GM06990 (cell line): ENCODE measurements around the gene FN1.

Experiments
- DNase-seq: peaks from one replicate; pipeline ENCODE4 v3.0.0-alpha.2; 2011; ENCODE audit not compliant: insufficient read length; ENCODE audit errors: extremely low read depth
- H3K27me3 ChIP-seq: replicated peaks from 2 replicates; pipeline ENCODE4 v1.6.0; 2011; ENCODE audit warnings: low read length; ENCODE audit not compliant: control insufficient read depth, insufficient read depth
- H3K36me3 ChIP-seq: 2 replicates; pipeline ENCODE4 v1.5.1; 2011; ENCODE audit warnings: low read length; ENCODE audit not compliant: control insufficient read depth, insufficient read depth
- H3K4me3 ChIP-seq: replicated peaks from 2 replicates; pipeline ENCODE4 v1.5.1; 2011; ENCODE audit warnings: low read depth, mild to moderate bottlenecking, control low read depth, low read length
- CTCF ChIP-seq: IDR thresholded peaks from 2 replicates; pipeline ENCODE4 v1.5.1; 2011; ENCODE audit warnings: low read length, control low read depth, mild to moderate bottlenecking, inconsistent platforms; ENCODE audit not compliant: insufficient read depth, poor library complexity, severe bottlenecking

FN1 gene

GRCh38 chr2:215429424-215429823 is 6.4 kb downstream of the FN1 start:
- H3K36me3 ChIP-seq = no peaks in the 10 kb centered on the region
- DNase-seq = no peak
- no peak overlapping the region for H3K4me3 ChIP-seq
- no peak for TF ChIP-seq CTCF
- no peaks in the 10 kb centered on the region for H3K27me3 ChIP-seq

- DNase-seq = no peak
- no peaks in the 10 kb centered on the region; the same call in 1 of the 2 replicates for H3K27me3 ChIP-seq
- H3K36me3 ChIP-seq = no peaks in the 10 kb centered on the region
- no peak for TF ChIP-seq CTCF
- no peak overlapping the region for H3K4me3 ChIP-seq
Measured at GRCh38 chr2:215428060-215428910, 7.6 kb downstream of the FN1 start.

GRCh38 chr2:215427585-215427984 is 8.3 kb downstream of the FN1 start:
- no peak for DNase-seq
- TF ChIP-seq CTCF = no peak
- Histone ChIP-seq H3K4me3 (no peak overlapping the region), H3K27me3 (no peaks in the 10 kb centered on the region; the same call in 1 of the 2 replicates), H3K36me3 (no peaks in the 10 kb centered on the region)

- no peak for DNase-seq
- Histone ChIP-seq H3K4me3 (no peak overlapping the region), H3K36me3 (no peaks in the 10 kb centered on the region), H3K27me3 (no peaks in the 10 kb centered on the region; the same call in 1 of the 2 replicates)
- no peak for TF ChIP-seq CTCF
Measured at GRCh38 chr2:215425021-215425782, 10.7 kb downstream of the FN1 start.

- DNase-seq = no peak
- Histone ChIP-seq H3K27me3 (no peaks in the 10 kb centered on the region; the same call in 1 of the 2 replicates), H3K36me3 (no peaks in the 10 kb centered on the region), H3K4me3 (no peak overlapping the region)
- TF ChIP-seq CTCF = no peak
Measured at GRCh38 chr2:215423928-215424540, 11.8 kb downstream of the FN1 start.
